VCaP (cell line): ENCODE data around the gene VARS1.

ENCODE experiments used
- H3K27ac ChIP-seq: fragments of 450-650 bp; 2 replicates; pipeline ENCODE4 v1.5.1; 2017
- TF ChIP-seq, protein P1 (sequence below): fragments of 450-650 bp; conservative IDR thresholded peaks from 2 replicates; pipeline ENCODE4 v1.5.1; 2017; ENCODE audit warnings: mild to moderate bottlenecking, moderate library complexity

VARS1 gene

DNA sequence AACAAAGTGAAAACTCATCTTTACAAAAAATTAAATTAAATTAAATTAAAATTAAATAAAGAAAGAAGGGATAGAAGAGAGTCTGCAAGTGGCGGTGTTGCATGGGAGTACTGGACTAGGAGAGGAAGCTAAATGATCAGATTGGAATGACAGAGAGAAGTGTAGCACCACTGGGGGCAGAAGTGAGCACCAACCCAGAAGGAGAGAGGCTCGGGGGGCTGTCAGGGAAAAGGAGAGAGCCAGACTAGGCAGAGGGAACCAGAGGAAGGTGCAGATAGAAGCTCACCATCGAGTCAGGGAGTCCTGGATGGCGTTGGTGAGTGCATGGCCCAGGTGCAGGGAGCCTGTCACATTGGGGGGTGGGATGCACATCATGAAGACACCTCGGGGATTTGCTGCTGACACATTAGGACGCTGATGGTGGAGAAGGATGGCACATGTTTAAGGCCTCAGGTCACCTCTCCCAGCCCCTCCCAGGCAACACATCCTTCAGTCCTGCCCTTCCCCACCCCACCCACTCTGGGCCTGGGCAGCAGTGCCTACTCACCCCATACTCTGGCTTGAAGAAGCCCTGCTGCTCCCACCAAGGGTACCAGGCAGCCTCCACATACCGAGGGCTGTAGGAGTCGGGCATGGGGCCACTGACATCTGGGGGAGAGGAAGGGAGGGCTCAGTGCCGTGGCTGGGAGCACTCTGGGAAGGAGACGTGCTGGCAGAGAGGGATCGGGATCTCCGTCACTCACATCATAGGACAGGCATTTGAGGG lies 4.0 kb downstream of the VARS1 start:
- TF ChIP-seq, protein P1, sequence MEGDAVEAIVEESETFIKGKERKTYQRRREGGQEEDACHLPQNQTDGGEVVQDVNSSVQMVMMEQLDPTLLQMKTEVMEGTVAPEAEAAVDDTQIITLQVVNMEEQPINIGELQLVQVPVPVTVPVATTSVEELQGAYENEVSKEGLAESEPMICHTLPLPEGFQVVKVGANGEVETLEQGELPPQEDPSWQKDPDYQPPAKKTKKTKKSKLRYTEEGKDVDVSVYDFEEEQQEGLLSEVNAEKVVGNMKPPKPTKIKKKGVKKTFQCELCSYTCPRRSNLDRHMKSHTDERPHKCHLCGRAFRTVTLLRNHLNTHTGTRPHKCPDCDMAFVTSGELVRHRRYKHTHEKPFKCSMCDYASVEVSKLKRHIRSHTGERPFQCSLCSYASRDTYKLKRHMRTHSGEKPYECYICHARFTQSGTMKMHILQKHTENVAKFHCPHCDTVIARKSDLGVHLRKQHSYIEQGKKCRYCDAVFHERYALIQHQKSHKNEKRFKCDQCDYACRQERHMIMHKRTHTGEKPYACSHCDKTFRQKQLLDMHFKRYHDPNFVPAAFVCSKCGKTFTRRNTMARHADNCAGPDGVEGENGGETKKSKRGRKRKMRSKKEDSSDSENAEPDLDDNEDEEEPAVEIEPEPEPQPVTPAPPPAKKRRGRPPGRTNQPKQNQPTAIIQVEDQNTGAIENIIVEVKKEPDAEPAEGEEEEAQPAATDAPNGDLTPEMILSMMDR, result peak; percentile 76
- no peak overlapping the region for H3K27ac ChIP-seq

DNA sequence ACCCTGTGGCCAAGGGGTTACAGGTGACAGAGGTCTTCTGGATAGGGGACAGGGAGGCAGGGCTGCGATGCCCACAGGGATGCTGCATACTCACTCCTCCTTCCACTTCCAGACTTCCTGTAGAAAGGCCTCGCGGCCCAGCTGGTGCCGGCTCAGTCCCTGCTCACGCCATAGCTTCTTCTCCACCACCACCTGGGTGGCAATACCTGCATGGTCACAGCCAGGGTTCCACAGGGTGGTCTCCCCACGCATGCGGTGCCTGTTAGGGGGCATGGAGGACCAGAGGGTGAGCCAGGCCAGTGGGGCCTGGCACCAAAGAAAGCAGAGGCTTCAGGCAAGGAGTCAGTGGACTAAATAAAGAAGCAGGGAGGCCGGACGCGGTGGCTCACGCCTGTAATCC lies 10.1 kb downstream of the VARS1 start:
- no peak overlapping the region for H3K27ac ChIP-seq
- TF ChIP-seq, protein P1, result no peak

DNA sequence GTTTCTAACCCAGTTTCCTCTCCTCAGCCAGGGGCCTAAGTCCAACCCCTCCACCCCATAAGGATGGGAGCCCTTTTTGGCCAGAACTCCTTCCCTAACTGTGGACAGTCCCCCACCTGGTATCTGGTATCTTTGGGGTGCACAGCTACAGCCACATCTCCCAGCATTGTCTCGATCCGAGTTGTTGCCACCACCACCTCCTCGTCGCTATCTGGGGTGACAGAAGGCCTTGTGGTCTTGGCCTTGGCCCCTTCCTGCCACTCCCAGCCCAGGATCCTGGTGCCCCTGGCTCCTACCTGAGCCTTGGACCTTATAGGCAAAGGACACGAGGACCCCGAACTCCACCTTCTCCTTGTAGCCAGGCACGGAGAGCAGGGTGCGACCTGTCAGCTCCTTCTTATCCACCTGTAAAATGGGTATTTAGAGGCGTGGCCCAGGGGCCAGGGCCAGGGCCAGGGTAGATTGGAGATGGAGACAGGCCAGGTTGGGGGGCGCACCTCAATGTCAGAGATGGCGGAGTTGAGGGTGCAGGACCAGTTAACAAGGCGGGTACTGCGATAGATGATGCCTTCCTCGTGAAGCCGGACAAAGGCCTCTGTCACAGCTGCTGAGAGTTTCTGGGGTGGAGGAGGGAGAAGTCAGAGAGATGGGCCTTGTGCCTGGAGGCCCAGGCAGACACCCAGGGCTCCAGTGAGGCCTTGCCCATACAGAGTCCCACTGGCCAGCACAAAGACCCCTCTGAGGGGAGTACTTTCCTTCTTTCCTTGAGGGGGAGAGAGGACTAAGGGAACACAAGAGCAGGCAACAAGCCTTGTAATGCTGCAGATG lies 11.2 kb downstream of the VARS1 start:
- TF ChIP-seq, protein P1, result no peak
- H3K27ac ChIP-seq, result no peak overlapping the region

DNA sequence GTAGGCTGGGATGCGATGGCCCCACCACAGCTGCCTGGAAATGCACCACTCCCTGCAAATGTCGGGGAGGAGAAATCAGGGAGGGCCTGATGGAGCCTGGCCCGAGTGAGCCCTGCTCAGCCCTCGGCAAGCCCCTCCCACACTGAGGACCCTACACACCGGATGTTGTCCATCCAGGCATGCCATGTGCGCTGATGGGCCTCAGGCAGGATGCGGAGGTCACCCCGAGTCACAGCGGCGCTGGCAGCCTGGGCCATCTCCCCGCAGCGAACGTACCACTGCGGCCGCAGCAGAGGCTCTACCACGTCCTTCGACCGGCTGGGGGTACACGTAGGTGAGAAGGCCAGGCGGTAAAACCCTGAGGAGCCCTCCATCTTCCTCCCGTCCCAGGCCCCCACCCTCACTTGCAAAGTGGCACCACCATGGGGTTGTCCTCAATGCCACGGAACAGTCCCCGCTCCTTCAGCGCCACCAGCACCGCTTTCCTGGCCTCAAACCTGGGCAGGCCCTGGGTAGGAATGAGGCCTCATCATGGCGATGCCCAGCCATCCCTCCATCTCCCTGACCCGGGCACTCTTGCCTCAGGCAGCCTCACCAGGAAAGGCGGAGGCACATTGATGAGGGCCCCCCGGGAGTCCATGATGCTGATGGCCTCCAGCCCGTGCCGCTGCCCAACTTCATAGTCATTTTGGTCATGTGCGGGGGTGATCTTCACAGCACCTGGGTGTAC lies 13.3 kb downstream of the VARS1 start:
- no peak overlapping the region for H3K27ac ChIP-seq
- TF ChIP-seq, protein P1, result no peak

DNA sequence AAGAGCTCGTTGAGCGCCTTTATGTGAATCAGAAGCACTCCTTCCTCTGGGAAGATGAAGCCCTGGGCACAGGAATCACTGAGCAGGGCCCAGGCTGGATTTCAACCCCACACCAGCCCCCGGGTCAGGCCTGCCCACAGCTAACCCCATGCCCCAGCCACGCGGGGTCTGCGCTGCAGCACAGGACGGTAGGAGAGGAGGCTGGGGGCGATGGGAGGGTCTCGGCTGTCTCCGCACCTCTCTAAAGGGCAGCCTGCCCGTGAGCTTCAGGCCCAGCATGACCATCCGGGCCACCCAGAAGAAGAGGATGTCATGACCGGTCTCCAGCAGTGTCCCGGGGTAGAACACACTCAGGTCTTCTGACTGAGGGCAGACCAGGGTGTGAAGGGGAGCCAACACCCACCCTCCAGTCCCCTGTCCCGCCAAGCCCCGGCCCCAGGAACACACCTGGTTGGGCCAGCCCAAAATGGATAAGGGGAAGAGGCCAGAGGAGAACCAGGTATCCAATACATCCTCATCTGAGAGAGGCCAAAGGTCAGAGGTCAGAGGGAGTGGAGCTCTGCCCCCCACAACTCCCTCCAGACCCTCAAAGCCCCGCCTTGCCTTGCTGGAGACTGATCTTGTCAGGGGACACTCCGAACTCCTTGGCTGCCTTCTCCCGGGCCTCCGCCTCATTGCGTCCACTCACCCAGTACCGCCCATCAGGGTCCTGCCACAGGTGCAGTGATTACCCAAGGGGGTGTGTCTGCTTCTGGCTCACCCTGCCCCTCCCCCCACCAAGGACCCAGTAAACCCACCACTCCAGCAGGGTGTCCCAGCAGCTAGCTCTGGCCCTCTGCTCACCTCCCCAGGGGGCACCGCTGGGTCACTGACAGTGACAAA lies 14.1 kb downstream of the VARS1 start:
- TF ChIP-seq, protein P1, result no peak
- H3K27ac ChIP-seq, result no peak overlapping the region

DNA sequence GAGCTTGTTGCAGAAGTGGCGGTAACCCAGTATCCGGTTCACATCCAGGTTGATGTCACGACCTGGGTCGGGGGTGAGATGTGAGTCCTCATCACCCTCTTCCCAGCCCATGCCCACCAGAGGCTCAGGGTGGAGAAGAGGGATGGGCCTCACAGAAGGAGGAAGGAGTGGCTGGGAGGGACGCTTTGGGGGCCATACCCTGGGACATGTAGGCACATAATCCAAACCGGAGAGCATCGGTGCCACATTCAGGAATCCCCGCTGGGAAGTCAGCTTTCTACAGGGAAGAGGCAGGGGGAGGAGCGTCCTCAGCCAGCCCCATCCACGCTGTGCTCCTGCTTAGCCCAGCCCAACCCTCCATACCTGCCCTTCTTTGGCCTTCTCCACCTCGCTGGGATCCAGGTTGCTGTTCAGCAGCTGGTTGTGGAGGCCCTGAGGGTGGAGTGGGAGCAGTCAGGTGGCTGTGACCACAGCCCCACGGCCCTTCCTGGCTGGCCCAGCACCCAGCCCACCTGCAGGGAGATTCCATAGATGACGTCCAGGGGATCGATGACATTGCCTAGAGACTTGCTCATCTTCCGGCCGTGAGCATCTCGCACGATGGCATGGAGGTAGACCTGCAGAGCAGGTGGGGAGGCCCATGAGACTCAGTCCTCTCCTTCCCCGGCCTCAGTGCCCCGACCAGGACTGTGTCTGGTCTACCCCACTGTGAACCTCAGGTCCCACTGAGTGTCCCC lies 14.9 kb downstream of the VARS1 start:
- TF ChIP-seq, protein P1, result no peak
- H3K27ac ChIP-seq, result no peak overlapping the region
